ENCODE measurements around the gene POR.

- TF ChIP-seq ZNF8 (CRISPR knock-in tag; IDR thresholded peaks at IDR 0.05) (no peak), ZFP3 (CRISPR knock-in tag; IDR thresholded peaks at IDR 0.05) (no peak), TCF4 (CRISPR knock-in tag; IDR thresholded peaks at IDR 0.05; ENCODE audit: borderline replicate concordance) (no peak), RARB (CRISPR knock-in tag; IDR thresholded peaks at IDR 0.05) (no peak), PPARA (CRISPR knock-in tag; IDR thresholded peaks at IDR 0.05; ENCODE audit: borderline replicate concordance) (no peak), ISL1 (CRISPR knock-in tag; IDR thresholded peaks at IDR 0.05) (no peak)
Observed at GRCh38 chr7:75966190-75966961, 51.4 kb downstream of the POR start.
